Renal cortex interstitium (tissue), 11 donors: Measurements from ENCODE around the gene TMEM164. TPM values are rescaled to one million over a fixed set of nuclear protein-coding genes. Genes with fewer than 3 reads are reported as not detected.
"Not testable (repeated sequence)": the region's sequence is repeated elsewhere in the genome, so short reads cannot be mapped to it uniquely, and the experiment has no call there.

ENCODE experiments used
- DNase-seq, 11 donors: peaks; one replicate each; pipeline ENCODE4 v3.0.0-alpha.2; 2013; ENCODE audit warnings: low read depth in 9 of 11, low spot score in 4 of 11; ENCODE audit errors: extremely low read depth in 1 of 11
- polyA plus RNA-seq, 3 donors: library from polyadenylated mRNA; unstranded; fragments of 120-200 nt; gene quantifications; one replicate each; pipeline ENCODE4 v1.2.1, GENCODE V29; 2013; ENCODE audit not compliant: insufficient read length in 3 of 3

Gene TMEM164
- polyA plus RNA-seq, 3 donors: 36.6 to 40.8 (median 37.1) TPM

DNA sequence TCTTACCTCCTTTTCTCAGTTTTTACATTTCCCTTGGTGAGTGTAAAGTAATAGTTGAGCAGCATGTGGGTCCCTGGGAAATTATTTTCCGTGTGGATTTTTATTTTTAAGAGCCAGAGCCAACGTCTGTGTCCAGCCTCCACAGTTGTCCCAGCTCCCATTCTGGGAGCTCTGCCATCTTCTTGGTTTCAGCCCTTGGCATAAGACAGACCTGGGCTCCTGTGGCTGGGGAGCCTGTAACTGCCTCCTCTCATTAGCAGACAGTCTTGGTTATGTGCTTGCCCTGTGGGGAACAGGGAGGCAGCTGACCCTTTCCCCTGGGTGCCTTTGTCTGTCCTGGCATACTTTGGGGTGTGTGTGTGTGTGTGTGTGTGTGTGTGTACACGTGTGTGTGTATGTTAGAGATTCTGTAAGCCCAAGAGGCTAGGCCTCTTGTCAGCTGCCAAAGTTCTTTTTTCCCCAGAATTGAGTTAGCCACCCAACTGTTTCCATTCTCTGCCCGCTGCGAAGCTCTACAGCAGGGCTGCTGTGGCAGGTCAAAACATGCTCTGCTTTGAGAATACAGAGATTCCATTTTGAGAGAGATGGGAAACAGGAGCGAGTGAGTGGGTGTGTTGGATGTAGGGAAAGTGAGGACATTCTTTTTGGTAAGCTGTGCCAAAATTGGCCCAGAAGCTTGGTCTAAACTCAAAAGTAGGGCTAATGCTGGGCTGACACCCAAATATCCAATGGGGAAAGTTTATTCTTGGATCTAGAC is 140.7 kb downstream of the TMEM164 start:
- no peak for DNase-seq

DNA sequence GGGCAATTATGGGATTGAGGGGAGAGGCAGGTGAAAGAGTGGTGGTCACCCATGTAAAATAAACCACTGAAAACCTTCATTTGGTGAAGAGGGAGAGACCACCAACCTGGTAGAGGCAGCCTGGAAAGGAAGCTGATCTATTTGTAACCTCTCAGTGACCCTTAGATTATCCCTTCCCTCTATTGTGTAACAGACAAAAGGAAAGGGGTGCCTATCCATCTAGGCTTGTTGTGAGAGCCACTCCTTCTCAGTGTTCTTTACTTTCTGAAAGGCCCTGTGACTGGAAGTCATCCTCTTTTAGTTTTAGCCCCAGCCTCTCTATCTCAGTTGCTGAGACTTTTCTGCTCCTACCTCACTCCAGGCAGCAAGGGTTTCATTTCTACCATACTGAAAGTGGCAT is 142.4 kb downstream of the TMEM164 start:
- no peak for DNase-seq

DNA sequence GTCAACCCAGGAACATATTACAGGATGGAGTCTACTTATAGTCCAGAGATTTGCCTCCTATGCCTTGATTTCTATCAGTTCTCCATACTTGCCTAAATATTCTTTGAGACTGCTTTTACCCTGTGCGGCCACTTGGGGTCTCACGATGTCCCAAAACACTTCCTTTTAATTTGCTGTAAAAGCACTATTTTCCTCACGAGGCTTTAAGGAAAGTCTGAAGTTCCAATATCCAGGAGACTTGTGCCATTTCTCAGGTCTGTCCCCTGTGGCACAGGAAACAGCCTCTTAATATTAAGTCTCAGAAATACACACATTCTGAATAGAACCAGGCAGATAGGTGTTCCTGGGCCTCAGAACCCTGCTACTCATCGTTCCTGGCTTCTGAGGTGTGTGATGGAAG is 142.9 kb downstream of the TMEM164 start:
- no peak for DNase-seq

DNA sequence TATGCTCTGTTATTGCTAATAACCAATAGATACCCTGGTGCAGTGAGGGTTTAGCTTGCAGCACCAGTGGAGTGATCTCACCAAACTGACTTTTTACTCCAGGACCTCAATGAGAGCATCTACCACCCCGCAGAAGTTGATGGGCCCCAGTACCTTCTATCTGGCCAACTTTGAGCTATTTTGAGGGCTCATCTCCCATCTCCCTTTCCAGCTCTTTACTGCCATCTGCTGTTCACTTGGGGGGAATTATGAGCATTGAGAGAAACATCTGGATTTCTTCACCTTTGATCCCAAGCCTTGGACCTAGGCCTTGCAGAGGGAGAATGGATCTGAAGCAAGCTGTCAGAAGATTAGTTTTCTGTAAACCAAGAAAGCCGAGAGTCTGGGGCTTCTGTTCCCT is 143.6 kb downstream of the TMEM164 start:
- peak in 9 of 11 donors; percentile 21 to 62 (median 38) for DNase-seq

DNA sequence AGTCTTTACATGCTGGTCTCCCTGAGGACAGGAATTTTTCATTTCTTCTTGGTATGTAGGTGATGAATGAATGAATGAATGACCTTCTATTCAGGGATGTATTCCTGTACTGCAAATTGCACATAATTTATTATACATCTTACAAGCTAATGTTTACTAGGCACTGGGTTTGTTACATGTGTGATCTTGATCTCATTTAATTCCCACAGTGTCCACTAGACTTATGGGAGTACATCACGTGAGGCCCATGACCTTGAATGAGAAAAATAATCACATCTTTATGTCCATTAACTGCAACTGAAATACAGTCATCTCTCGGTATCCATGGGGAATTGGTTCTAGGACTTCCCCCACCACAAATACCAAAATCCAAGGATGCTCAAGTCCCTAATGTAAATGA is 150.3 kb downstream of the TMEM164 start:
- DNase-seq: no peak

DNA sequence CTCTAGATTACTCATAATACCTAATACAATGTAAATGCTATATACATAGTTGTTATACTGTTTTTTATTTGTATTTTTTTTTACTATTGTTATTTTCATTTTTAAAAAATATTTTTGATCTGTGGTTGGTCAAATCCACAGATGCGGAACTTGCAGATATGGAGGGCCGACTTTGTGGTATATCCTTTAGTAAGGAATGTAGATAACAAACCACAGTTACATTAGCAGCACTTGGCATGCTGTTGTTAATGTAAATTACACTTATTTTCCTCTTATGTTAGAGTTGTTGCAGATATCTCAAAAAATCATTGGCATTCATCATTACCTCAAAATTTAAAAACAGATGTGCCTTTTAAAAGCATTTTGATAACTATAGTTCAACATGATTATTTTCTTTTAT is 151.0 kb downstream of the TMEM164 start:
- no peak for DNase-seq

DNA sequence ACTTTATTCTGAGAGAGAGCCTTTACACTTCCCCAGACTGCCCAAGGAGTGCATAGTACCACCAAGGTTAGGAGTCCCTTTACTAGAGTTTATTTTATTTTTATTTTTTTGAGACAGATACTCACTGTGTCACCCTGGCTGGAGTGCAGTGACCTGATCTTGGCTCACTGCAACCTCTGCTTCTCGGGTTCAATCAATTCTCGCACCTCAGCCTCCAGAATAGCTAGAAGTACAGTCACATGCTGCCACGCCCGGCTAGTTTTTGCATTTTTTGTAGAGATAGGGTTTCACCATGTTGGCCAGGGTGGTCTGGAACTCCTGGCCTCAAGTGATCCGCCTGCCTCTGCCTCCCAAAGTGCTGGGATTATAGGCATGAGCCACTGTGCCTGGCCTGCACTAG is 151.4 kb downstream of the TMEM164 start:
- DNase-seq: not testable (repeated sequence)

DNA sequence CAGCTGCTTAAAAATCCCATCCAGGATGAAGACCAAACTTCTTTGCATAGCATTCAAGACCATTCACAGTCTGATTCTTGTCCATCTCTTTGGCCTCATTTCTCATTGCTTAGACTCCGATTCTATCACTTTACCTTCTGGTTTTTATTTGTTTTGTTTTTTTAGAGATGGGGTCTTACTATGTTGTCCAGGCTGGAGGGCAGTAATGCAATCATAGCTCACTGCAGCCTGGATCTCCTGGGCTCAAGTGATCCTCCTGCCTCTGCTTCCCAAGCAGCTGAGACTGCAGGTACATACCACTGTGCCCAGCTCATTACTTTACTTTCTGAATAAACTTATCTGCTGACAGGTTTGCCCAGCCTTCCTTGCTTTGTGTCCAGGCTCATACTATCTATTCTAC is 152.8 kb downstream of the TMEM164 start:
- no peak for DNase-seq

DNA sequence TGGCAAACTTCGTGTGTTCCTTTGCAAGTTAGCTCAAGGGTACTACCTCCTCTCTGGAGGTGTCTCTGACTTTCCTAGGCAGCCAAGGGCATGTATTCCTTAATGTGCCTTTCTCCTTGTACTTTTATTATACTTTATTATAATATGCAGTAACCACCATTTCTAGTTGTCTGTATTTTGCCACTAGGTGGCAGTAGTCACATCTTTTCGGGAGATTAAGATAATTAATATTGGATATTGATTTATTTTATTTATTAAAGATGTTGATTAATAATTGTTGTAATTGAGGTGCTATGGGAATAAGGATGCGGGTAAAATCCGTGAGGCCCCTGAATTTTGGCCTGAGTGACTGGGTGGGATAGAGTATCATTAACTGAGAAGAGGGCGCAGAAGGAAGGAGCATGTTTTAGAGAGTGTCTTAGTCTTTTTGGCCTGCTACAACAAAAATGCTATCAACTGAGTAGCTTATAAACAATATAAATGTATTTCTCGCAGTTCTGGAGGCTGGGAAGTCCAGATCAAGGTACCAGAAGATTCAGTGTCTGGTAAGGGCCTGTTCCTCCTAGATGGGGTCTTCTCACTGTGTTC is 153.3 kb downstream of the TMEM164 start:
- DNase-seq: no peak

DNA sequence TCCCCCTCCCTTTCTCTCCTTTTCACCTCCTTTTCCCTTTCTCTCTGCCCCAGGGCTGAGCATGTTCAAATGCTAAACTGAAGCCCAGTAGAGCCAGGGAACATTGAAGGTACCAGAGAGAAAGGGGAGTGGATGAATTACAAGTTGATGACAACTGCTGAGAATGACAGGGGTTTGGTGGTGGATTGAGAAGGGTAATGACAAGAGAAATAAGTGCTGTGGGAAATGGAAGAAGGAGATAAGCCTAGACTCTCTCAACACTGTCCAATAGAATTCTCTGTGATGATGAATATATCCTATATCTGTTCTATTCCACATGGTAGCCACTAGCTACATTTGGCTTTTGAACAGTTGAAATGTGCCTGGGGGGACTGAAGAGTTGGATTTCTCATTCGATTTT is 154.5 kb downstream of the TMEM164 start:
- DNase-seq: no peak

DNA sequence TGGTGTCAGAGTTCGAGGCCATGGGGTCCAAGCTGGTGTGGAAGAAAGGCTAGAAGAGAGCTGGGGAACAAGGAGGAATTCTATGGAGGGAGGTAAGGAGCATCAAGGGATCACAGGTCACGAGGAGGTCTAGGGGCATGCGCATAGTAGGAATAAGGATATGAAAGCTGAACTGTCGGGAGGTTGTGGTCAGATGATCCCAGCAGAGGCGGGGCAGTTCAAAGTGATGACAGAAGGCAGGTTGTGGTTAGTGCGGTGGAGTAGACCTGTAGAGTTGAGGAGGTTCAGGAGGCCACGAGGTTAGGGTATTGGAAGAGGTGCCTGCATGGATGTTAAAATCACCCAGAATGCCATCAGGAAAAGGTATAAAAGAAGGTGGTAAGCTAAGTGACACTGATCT is 156.3 kb downstream of the TMEM164 start:
- DNase-seq: no peak

DNA sequence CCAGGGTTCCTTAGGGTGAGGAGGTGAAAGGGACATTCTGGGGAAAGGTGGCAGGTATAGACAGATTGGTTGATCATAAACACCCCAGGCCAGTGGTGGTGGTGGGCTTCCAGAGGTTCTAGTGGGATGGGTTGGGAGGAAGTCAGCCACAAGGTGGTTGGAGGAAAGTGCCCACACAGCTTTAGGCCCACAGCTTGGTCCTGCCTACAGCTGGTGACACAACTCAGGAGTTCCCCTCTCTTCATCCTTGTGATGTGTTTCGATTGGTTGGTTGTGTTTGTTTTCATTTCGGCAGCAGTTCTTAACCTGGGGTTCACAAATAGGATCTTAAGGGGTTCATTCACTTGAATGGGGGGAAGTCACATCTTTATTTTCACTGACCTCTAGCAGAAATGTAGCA is 157.0 kb downstream of the TMEM164 start:
- DNase-seq: no peak

DNA sequence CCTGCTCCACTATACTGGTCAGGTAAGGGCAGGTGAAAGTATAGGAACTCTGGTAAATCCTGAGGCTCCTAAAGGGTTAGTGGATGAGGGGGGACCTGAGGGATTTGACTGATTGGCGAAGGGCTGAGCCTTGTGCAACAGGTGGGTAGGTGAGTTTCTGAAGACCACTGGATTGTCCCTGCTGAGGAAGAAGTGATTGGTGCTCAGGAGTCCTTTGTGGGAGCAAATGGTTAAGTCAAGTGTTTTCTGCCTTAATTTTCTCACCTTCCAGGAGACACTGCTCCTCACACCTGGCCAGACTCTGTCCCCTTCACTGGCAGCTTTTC is 158.4 kb downstream of the TMEM164 start:
- no peak for DNase-seq

DNA sequence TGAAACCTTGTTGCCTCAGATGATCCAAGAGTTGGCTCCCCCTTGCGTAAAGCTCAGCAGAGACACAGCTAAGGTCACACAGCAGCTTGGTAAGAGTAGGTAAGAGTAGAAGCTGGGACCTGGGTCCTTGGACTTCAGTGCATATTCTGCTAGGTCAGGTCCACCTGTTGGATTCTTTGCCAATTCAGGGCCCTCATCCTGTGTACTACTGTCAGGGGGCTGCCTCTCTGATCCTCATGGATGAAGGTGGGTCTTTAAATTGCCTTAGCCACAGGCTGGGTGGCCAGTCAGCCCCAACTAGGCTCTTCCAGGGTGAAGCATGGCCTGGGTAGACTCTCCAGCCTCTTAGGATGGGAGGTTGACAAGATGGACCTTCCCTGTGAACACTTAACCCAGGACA is 159.2 kb downstream of the TMEM164 start:
- DNase-seq: no peak

DNA sequence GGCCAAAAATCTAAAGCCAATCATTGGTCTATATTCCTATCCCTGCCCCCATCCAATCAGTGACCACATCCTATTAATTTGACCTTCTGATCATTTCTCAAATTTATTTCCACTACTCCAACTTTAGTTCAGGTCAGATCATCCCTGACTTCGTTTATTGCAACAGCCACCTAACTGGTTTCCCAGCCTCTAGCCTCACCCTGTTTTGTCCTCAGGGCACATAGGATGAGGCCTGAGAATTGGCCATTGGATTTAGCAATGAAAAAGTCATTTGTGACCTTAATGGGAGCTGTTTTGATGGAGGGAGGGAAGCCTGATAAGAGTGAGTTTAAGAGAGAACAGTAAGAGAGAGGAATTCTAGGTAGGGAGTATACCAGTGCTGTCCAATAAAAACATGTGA is 160.0 kb downstream of the TMEM164 start:
- no peak for DNase-seq

DNA sequence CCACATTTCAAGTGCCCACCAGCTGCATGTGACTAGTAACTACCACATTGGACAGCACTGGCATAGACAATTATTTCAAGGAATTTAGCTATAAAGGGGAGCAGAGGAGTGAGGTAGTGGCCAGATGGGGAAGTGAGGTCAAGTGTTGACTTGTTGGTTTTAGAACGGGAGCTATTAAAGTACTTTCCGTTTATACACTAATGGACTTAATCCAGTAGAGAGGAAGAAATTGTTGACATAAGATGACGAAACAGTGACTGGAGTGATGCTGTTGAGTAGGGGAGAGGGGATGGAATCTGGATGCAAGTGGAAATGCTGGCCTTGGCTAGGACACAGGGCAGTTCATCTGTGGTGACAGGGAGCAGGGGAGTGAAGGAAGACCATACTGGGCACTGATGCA is 160.6 kb downstream of the TMEM164 start:
- no peak for DNase-seq

DNA sequence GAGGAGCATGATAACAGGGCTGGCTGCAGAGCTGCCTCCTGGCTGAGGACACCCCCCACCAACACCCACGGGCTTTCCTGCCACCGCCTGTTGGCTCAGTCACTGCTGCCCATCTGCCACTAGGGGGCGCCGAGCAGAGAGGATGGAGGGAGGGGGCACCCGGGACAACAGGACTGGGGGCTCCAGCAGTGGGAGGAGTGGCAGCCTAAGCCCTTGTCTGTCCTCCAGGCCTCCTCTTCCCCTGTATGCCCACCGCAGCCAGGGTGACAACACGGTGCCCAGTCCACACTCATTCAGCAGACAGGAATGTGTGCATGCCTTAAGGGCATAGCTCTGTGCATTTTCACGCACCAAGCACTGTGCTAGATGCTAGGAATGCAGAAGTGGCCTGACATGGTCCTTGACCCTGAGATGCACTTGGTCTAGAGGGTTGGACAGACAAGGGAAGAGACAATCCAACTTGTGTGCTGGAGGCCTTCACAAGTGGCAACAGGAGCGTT is 165.1 kb downstream of the TMEM164 start:
- no peak for DNase-seq

DNA sequence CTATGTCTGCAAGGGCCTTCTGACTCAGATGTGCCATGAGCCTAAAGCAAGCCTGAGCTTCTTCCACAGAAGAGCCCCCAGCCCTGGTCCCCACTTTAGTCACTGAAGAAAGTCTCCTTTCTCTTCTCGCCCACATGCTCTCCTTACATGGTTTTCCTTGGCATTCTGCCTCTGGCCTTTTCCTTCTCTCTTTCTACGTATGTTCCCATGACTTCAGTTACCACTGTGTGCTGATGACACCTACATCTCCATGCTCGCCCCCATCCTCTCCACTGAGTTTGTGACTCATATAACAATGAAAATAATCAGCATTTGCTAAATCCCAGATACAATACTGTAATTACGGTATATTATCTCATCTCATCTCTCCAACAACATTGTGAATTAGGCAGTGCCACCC is 165.7 kb downstream of the TMEM164 start:
- no peak for DNase-seq

DNA sequence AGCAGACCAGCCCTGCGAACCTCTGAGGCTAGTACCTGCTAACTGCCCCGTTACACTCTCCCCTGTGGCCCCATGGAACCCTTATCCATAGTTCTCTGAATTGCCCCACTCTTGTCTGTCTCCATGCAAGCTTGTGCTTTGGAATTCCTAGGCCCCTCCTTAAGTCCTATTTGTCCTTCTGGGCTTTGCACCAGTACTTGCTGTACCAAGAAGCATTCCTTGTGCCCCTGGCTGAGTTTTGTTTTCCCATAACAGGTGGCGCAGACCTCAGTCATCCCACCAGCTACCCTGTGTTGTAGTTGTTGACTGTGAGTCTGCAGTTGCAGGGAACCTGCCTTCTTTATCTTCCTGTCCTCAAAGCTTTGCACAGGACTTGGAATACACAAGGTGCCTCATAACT is 167.1 kb downstream of the TMEM164 start:
- DNase-seq: no peak

DNA sequence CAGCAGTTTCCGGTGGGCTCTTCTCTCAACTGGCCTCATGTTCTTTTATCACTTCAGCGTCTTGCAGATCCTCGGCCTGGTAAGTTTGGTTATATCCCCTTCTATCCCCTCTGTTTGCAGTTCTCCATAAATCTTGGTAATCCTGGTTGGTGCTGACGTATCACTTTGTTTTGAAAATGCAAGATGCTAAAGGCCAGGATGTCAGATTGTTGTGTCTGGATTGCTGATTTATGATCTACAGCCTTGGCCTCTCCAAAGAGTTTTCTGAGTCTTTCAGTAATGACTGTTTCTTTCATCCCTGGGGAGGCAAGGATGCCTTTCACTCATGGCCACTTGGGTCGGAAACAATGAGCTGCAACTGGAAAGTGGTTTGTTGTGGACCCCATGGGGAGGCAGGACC is 168.5 kb downstream of the TMEM164 start:
- DNase-seq: no peak

DNA sequence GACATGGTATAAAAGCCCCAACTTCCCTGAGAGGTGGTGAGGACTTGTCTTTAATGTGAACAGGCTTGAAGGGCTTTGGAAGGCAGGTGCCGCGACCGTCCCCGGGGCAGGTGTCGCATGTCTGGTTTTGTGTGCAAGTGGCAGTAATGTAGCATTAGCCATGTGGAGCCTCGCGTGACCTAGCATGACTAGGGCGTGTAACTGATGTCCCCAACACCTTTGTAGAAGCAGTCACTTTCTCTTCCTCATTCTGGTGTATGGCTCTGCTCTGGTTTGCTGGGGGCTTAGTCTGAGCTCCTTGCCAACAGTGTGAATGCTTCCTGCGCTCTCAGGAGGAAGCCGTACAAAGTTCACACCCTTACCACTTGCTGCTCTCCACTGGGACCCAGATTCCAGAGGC is 169.3 kb downstream of the TMEM164 start:
- DNase-seq: no peak
